Progenitor cell of endocrine pancreas (in vitro differentiated cells): ENCODE measurements around the gene TNIP1. TPM values are rescaled to one million over a fixed set of nuclear protein-coding genes. Genes with fewer than 3 reads are reported as not detected.

Experiments
- DNase-seq: peaks from one replicate; pipeline ENCODE4 v3.0.0; 2021; ENCODE audit warnings: low spot score; ENCODE audit not compliant: unreplicated experiment
- H3K27ac Mint-ChIP-seq: 2 replicates; pipeline ENCODE4 v1.8.0; 2021; ENCODE audit warnings: mild to moderate bottlenecking, moderate library complexity, mixed read lengths
- H3K27me3 Mint-ChIP-seq: 2 replicates; pipeline ENCODE4 v1.8.0; 2021; ENCODE audit warnings: mixed read lengths
- H3K36me3 Mint-ChIP-seq: 2 replicates; pipeline ENCODE4 v1.8.0; 2022; ENCODE audit warnings: mixed read lengths; ENCODE audit not compliant: insufficient read depth
- H3K4me1 Mint-ChIP-seq: 2 replicates; pipeline ENCODE4 v1.8.0; 2021; ENCODE audit warnings: low read depth, mixed read lengths
- H3K4me3 Mint-ChIP-seq: 2 replicates; pipeline ENCODE4 v1.8.0; 2021; ENCODE audit warnings: low read depth, mild to moderate bottlenecking, moderate library complexity, mixed read lengths
- H3K9me3 Mint-ChIP-seq: 2 replicates; pipeline ENCODE4 v1.8.0; 2021; ENCODE audit warnings: low read depth, mixed read lengths
- total RNA-seq: library from RNA; stranded (reverse); gene quantifications from 2 replicates; pipeline ENCODE4 v1.2.1, GENCODE V29; 2021
- TF ChIP-seq, protein P1 (sequence below): fragments of 200-600 bp; sonication (generic); IDR thresholded peaks from one replicate; pipeline ENCODE4 v1.5.0; 2021; ENCODE audit warnings: antibody characterized with exemption, mild to moderate bottlenecking; ENCODE audit not compliant: unreplicated experiment

The TNIP1 gene
- total RNA-seq, 1 donor from 2014 or later = 55.0 TPM

DNA sequence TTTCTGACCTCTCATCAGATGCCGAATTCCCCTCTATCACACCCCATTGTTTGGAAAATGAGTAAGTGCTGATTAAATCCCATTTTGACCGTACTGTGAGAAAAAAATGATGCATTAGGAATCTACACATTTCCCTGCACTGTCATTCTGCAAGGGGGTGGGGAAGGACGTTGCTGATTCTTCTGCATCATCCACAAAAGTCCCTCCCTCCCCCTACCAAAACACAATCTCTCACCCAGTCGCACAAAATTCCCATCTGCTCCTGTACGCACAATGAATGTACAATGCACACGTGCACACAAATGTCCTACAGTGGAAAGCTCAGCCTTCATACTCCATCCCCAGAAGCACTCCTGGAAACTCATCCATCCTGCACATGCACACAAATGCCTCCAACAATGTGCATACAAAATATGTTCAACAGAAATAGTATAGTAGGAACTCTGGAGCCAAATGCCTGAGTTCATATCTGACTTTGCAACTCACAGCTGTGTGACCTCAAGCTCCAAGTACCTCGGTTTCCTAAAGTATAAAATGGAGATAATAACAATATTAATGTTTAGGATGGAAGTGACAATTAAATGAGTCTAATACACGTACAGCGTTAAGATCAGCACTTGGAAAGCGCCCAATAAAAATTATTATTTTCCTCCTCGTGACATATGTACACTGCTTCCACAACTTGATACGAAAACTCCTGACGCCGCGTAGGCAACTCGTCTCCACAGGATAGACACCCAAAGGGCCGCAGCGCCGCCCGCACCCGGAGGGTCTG is 809 bp downstream of the TNIP1 start:
- Mint-ChIP-seq H3K27ac (peak overlapping the region; percentile 82), H3K4me1 (peaks cover 21% of the 10 kb centered on the region), H3K27me3 (no peaks in the 10 kb centered on the region), H3K9me3 (no peaks in the 10 kb centered on the region), H3K4me3 (peak overlapping the region; percentile 79), H3K36me3 (peaks cover 1% of the 10 kb centered on the region)
- DNase-seq = no peak
- TF ChIP-seq, protein P1, sequence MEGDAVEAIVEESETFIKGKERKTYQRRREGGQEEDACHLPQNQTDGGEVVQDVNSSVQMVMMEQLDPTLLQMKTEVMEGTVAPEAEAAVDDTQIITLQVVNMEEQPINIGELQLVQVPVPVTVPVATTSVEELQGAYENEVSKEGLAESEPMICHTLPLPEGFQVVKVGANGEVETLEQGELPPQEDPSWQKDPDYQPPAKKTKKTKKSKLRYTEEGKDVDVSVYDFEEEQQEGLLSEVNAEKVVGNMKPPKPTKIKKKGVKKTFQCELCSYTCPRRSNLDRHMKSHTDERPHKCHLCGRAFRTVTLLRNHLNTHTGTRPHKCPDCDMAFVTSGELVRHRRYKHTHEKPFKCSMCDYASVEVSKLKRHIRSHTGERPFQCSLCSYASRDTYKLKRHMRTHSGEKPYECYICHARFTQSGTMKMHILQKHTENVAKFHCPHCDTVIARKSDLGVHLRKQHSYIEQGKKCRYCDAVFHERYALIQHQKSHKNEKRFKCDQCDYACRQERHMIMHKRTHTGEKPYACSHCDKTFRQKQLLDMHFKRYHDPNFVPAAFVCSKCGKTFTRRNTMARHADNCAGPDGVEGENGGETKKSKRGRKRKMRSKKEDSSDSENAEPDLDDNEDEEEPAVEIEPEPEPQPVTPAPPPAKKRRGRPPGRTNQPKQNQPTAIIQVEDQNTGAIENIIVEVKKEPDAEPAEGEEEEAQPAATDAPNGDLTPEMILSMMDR = no peak

DNA sequence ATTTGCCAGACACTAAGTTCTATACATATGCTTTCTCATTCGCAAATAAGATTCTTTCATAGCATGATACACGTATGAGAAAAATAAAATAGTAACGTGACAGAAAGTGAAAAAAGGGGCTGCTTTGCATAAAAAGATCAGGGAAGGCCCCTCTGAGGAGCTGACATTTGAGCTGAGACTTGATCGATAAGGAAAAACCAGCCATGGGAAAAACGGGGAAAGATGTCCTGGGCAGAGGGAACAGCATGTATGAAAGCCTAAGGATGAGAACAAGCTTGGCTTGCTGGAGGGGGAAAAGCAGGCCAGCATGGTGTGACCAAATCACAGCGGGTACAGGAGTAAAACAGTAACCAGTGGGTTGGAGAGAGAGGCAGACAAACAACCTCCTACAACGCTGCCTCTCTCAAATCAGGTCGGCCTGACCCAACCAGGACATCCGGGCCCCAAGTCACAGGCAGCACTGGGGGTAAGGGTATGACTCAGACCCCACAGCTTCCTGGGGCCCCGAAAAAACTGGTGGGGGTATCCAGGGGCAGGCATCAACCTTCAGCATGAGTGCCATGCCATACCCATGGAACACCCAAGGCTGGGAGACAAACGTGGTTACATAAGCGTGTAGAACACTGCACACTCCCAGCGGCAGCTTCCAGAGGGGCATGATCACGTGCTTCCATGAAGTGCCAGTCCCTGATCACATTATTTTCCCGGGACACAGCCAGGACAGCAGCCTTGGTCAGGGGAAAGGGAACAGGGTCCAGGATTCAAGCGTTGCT is 2.2 kb downstream of the TNIP1 start:
- Mint-ChIP-seq H3K4me3 (peak overlapping the region; percentile 55), H3K36me3 (peaks cover 1% of the 10 kb centered on the region)

DNA sequence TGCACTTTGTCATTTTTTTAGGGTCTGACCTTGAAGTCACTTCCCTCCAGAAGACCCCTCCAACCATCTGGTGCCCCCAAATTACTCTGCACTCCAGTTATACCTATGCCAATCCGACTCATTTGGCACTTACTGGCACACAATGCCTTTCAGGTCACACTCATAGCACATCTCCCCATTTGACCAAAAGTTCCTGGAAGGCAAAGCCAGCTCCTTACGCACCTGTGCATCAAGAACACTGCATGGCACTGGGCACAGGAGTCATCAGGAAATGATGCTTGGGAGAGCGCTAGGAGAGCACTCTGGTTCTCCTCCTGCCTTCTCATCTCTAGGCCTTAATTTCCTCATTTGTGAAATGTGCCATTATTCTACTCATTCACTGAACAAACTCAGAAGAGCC is 2.9 kb downstream of the TNIP1 start:
- Mint-ChIP-seq H3K9me3 (no peaks in the 10 kb centered on the region), H3K27ac (peak overlapping the region; percentile 23), H3K27me3 (no peaks in the 10 kb centered on the region), H3K4me1 (peaks cover 20% of the 10 kb centered on the region), H3K36me3 (peaks cover 1% of the 10 kb centered on the region), H3K4me3 (peak overlapping the region; percentile 55)
- TF ChIP-seq, protein P1 = no peak
- no peak for DNase-seq

More for the DNA sequence above, 2.2 kb downstream of the TNIP1 start:
- no peak for DNase-seq
- H3K27me3 Mint-ChIP-seq = no peaks in the 10 kb centered on the region
- TF ChIP-seq, protein P1 = no peak
- H3K27ac Mint-ChIP-seq = peak overlapping the region; percentile 23
- H3K9me3 Mint-ChIP-seq = no peaks in the 10 kb centered on the region
- peaks cover 21% of the 10 kb centered on the region for H3K4me1 Mint-ChIP-seq

DNA sequence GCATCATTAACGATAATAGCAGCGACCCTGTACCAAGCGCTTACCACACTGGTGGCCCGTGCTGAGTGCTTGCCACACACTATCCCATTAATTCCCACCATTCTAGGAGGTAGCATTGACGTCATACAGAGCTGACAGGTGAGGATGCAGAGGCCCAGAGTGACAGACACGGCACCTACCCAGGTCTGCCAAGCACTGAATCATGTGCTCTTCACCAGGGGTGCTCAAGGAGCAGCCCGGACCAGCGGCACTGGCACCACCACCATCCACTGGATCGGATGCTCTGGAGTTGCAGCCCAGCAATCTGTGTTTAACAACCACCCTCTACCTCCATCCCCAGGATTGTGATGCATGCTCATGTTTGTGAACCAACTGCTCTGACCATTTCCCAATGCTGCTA is 3.4 kb downstream of the TNIP1 start:
- Mint-ChIP-seq H3K27me3 (no peaks in the 10 kb centered on the region), H3K4me1 (peaks cover 19% of the 10 kb centered on the region), H3K4me3 (no peak overlapping the region), H3K36me3 (peaks cover 1% of the 10 kb centered on the region), H3K27ac (no peak overlapping the region), H3K9me3 (no peaks in the 10 kb centered on the region)
- TF ChIP-seq, protein P1 = no peak
- DNase-seq = no peak

DNA sequence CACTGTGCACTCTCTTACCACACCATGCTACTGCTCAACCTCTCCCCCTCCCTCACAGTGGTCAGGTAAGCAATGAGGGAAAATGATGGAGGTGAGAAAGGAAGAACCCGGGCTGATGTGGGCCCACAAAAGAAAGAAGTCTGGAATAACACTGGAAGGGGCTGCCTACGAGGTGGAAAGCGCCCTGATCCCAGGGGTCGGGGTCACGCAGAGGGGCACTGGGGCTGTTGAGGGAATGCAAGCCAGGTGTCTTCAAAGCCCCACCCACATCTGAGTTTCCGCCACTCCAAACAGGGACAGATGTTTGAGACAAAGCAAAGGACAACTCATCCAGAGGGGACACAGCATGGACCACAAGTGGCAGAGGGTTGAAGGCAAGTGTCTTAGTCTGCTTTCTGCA is 4.2 kb downstream of the TNIP1 start:
- Mint-ChIP-seq H3K4me3 (no peak overlapping the region), H3K27me3 (no peaks in the 10 kb centered on the region), H3K9me3 (no peaks in the 10 kb centered on the region), H3K4me1 (peaks cover 13% of the 10 kb centered on the region), H3K27ac (no peak overlapping the region), H3K36me3 (peaks cover 1% of the 10 kb centered on the region)
- TF ChIP-seq, protein P1 = no peak
- no peak for DNase-seq
